GM10266 (cell line): ENCODE measurements around the gene TFEB.

ENCODE experiments used
- DNase-seq: peaks from one replicate; pipeline ENCODE4 v3.0.0; 2012; ENCODE audit errors: extremely low spot score
- CTCF ChIP-seq: IDR thresholded peaks from 2 replicates; pipeline ENCODE4 v1.5.1; 2012; ENCODE audit warnings: mild to moderate bottlenecking, low read depth; ENCODE audit not compliant: control insufficient read depth, insufficient read depth; ENCODE audit errors: missing control alignments

Gene TFEB

GRCh38 chr6:41678511-41679084 lies 56.8 kb downstream of the TFEB start:
- DNase-seq, result no peak
- no peak for TF ChIP-seq CTCF

DNA sequence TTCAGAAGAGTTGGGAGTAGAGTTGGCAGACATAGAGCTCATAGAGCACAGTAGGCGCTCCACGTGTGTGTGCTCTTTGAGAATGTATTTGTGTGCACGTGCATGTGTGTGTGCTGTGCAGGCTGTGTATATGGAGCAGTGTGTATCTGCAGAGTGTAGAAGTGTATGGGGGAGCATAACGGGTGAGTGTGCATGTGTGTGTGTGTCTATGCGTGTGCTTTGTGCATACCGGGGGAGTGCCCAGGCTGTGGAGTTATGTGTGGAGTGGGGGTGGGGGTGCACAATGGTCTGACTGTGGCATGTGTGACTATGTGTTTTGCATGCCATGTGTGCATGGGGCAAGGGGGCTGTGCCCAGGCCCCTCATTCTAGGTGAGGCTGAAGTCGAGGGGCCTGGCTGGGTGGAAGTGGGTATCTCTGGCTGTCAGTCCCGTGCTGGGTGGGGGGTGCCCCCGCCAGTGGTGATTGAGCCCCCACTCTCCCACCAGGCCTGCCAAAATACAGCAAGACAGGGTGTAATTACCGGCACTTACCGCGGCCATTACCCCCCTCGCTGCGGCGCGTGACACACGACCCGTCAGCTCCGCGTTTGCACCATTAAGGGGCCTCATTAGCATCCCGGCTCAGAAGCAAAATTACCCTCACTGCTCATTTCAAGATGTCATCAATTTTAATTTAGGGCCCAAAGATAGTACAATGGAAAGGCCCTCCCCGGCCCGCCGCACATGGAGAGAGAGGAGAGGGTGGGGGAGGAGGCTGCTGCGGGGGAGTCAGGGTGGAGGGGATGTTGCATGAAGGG lies 58.1 kb downstream of the TFEB start:
- DNase-seq, result no peak
- no peak for TF ChIP-seq CTCF

DNA sequence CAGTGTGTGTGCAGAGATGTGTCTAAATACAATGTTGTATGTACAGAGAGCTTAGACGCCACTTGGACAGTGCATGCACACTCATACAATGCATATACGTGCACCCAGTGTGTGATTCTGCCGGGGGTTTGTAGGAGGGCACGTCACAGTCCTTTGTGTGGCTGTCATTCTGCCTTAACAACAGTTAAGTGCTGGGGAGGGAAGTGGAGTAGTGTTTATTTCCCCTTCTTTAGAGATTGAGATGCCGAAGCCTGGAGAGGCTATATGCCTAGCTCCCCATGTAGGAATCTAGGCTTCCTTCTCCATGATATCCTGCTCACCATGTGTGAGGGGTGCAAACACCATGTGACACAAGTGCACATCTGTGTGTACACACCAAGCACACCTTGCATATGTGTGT lies 59.0 kb downstream of the TFEB start:
- no peak for DNase-seq
- no peak for TF ChIP-seq CTCF

DNA sequence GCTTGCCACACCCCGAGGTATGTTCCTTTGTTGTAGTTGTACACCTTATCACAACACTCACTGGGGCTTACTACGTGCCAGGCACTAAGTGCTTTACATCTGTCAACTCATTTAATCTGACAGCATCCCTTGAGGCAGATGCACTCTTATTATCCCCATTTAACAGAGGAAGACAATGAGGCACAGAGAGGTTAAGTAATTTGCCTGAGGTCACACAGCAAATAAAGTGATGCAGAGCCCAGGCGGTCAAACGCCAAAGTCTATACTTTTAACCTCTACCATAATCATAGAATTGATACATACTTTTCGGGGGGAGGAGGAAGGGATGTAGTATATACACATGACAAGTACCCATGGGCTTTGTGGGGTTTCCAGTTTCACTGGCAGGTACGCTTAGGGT lies 59.4 kb downstream of the TFEB start:
- TF ChIP-seq CTCF, result no peak
- no peak for DNase-seq

GRCh38 chr6:41675176-41675775 lies 60.1 kb downstream of the TFEB start:
- no peak for TF ChIP-seq CTCF
- DNase-seq, result no peak

DNA sequence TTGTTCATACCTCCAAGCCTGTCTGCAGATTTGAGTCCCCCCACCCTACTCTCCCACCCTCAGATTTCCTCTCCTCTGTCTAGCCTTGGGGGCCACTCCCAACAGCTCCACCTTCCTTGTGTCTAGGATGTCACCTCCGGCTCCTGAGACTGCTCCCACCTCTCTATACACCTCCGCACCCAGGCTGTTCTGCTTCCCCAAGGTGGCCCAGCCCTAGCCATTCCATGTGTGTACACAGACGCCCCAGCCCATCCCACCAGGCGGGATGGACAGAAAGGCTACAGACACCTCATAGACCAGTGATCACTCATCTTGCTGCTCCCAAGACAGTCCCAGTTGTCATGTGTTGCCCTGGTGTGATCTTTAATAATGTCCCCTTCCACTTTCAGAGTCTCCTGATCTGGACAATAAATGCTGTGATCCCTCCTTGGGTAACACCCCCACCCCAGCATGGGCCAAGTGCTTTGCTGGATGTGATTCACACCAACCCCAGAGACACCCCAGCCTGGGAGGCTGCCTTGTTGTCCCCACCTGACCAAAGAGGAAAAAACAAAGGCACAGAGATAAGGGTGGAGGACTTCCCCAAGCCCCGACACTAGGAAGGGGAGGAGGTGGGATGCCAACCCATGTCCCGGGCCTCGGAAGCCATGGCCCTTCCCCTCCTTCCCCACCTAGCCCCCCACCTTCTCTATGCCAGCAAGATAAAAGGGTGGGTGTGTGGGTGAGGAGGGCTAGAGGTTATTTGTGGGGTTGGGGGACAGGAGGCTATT lies 61.0 kb downstream of the TFEB start:
- DNase-seq, result no peak

More for the DNA sequence above, 61.0 kb downstream of the TFEB start:
- no peak for TF ChIP-seq CTCF
